MV-4-11 (cell line): Measurements from ENCODE around the gene ADISSP.

Experiments
- DNase-seq: peaks from one replicate; lab custom pipeline; 2025; lab: John Stamatoyannopoulos, UW

ADISSP gene

DNA sequence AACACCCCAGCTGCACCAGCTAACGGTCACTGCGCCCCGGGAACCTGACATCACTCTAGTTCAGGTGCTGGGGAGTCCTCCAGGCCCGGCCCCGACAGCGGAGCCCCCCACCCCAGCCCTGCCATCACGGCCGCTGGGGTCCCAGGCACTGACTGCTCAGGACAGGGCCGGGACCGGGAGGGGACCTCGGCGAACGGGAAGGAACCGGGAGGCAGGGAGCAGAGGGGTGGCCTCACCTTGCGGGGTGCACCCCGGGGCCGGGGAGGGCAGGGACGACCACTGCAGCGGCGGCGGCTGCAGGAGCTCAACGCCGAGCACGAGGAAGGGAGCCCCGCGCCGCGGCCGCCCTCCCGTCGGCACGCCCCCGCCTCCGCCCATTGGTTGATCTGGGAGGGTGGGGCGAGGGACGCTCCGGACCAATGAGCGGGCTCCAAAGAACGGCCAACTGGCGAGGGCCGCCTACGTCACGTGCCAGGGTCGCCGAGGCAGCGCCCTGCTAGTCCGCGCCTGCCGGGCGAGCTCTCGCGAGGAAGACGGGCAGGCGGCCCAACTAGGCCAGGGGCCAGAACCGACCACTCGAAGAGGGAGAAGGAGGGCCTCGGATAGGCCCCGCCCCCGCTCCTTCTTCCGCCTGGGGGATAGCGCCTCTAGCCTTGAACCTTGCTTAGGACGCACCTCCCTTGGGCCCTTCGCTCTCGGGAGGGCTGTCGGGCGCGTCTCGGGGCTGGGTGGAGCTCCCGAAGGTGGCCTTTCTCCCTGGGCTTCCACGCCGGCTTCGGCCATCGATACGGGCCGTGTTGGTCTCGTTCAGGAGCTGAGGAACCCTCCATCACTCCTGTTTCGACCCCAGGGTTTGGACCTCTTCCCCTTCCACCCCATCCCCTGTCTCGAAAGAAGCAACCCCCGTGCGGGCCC lies at the start of gene ADISSP:
TSS of gene ADISSP (minus strand) at position 327 of the 915 bp plus-strand sequence. CDS start 7,653 bp downstream, outside the sequence.
- DNase-seq = peak; percentile 98

DNA sequence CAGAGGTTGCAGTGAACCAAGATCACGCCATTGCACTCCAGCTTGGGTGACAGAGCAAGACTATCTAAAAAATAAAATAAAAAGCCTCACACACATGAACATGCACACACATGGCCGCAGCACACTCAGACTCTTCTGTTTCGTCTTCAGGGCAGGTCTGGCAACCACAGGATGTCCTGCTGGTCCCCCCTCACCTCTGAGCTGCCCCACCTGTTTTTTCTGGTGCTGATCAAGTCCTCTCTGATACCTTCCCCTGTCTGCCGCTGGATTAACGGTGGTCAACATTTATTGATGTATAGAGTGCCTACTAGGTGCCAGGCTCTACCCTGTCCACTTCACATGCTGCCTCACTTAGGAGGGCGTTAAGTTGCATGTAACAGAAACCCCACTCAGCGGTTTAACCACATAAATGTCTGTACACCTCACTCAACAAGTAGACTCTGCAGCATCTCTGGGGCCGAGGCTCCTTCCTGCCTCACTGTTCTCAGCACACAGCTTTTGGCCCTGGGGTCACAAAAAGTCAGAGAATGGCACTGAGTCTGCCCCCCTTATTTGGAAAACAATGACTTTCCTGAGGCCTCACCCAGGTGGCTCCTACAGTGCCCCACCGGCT lies 48.3 kb upstream of the ADISSP start:
- DNase-seq = no peak

DNA sequence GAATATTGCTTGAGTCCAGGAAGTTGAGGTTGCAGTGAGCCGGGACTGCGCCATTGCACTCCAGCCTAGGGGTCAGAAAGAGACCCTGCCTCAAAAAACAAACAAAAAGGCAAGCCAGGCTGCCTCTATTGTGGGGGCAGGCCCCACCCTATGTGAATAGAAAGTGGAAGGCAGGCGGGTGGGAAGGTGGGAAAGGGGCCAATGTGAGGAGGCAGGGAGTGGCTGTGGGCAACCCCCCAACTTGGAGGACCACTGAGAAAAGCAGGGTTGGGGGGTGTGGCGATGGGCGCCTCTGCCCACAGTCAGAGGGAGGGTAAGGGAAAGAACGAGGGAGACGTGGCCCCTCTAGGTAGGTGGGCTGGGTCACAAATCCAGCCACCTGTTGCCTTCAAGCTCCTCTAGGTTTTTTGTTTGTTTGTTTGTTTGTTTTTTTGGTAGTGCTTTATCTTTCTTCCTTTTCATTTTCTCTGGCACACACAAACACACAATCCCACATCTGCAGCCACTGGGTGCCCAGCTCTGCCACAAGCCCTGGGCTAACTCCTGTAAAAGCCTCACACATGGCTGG lies 47.5 kb upstream of the ADISSP start:
- no peak for DNase-seq

DNA sequence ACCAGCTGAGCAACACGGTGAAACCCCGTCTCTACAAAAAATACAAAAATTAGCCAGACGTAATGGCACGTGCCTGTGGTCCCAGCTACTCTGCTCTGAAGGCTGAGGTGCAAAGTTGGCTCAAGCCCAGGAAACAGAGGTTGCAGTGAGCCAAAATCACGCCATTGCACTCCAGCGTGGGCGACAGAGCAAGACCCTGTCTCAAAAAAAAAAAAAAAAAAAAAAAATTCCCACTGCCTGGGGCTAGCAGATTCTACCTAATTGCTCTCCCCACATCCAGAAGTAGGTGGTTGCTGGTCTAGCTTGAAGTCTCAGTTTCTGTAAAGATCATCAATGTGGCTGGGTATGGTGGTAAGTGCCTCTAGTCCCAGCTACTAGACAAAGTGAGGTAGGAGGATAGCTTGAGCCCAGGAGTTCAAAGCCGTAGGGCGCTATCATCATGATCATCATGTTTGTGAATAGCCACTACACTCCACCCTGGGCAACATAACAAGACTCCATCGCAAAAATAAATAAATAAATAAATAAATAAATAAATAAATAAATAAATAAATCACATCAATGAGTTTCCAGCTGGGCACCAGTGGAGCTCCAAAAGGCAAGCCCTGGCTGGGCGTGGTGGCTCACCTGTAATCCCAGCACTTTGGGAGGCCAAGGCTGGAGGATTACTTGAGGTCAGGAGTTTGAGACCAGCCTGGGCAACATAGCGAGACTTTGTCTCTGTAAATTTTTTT lies 46.5 kb upstream of the ADISSP start:
- DNase-seq = no peak

DNA sequence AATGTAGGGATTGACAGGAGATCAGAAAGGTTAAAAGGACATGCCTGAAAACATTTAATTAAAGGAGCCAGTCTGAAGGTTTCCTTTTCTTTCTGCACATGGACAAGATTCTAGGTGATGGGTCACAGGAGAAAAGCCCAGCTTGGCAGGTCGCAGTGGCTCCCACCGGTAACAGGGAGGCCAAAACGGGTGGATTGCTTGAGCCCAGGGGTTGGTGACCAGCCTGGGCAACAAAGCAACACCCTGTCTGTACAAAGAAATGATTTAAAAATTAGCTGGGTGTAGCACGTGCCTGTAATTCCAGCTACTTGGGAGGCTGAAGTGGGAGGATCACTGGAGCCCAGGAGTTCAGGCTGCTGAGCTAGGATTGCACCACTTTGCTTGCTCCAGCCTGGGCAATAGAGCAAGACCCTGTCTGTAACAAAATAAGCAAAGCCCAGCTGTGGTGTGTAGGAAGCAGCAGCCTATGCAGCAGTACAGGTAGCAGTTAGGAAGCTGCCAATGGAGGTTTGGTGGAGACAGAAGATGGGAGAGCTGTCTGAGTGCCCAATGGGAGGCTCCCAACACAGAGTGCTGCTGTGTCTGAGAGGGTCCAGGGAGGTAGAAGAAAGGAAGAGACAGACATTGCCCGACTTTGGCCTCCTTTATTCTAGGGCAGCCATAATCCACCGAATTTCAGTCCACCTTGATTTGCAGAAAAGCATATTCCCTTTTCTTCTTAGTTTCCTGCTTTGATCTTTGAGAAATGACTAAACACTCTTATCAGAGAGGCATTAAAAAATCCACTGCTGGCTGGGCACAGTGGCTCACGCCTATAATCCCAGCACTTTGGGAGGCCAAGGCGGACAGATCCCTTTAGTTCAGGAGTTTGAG lies 45.7 kb upstream of the ADISSP start:
- no peak for DNase-seq

DNA sequence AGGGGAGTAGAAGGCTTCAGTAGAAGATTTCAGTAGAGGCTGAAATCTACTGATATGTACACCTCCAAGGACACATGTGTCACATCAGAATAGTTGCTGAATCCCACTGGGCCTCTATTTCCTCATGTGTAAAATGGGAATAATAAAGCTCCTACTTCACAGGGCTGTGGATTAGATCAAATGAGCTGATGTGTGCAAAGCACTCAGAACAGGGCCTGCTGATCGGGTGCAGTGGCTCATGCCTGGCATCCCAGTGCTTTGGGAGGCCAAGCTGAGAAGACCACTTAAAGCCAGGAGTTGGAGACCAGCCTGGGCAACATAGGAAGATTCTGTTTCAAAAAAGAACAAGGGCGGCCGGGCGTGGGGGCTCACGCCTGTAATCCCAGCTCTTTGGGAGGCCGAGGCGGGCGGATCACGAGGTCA lies 44.7 kb upstream of the ADISSP start:
- no peak for DNase-seq

DNA sequence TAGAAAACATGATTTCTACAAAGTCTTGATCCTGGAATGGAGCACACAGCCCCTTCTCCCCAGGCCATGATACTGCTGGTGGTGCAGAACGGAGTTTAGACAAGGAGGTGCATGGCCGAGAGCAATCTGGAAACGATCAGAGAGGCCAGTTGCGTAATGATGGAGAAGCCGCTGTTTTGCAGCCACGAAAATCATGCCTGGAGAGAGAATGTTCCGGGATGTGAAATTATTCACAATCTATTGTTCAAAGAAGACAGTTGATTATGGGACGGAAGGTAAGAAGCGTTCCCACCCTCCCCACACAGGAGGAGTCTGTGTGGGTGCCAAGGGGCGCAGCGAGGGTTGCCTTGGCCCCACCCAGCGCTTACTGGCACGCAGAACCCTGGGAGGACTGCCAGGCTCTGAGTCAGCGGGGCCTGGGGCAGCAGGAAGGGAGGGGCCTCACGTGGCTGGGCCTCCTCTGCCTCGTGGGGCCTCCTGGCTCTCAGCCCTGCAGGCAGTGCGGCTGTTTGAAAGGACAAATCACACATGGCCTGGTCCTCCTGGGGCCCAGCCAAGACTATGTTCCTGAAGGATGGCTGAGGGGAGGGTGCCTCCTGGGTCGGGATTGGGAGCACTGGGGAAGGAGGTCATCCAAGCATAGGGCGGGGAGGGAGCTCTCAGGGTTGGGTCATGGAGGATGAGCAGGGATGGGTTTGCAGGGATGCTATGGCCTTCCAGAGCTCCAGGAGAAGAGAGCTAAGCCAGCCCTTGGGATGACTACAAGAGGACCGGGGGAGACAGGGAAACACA lies 44.1 kb upstream of the ADISSP start:
- peak; percentile 84 for DNase-seq

DNA sequence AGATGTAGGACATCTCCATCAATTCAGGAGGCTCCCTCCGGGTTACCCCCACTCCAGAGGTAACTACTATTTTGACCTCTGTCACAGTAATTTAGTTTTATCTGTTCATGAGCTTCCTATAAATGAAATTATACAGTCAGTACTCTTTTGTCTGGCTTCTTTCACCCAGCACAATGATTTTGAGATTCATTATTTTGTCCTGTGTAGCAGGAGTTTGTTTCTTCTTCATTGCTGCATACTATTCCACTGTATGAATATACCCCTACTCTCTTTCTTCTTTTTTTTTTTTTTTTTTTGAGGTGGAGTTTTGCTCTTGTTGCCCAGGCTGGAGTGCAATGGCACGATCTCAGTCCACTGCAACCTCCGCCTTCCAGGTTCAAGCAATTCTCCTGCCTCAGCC lies 41.0 kb upstream of the ADISSP start:
- DNase-seq = no peak

DNA sequence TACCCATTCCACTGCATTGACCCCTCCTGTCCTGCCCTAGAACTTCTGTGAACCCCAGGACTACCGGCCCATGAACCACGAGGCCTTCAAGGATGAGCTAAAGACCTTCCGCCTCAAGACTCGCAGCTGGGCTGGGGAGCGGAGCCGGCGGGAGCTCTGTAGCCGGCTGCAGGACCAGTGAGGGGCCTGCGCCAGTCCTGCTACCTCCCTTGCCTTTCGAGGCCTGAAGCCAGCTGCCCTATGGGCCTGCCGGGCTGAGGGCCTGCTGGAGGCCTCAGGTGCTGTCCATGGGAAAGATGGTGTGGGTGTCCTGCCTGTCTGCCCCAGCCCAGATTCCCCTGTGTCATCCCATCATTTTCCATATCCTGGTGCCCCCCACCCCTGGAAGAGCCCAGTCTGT lies 37.2 kb upstream of the ADISSP start:
- DNase-seq = no peak

DNA sequence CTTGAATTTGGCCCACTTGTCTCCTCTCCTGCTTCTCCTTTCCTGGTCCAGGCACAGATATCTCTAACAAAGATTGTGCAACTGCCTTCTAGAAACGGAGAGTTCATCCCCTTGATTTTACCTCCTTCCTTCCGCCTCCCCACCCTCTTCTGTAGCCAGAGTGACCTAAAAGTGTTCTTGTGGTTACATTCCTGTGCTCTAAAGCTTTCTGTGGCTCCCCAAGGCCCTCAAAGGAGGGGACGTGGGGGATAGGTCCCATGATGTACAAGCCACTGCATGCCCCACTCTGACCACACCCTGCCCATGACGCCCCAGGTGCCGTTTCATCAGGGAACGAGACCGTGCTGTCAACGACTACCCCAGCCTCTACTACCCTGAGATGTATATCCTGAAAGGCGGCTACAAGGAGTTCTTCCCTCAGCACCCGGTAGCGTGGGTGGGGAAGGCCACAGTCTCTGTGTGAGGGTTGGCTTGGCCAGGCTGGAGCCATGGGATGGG lies 36.8 kb upstream of the ADISSP start:
- DNase-seq = peak; percentile 70

DNA sequence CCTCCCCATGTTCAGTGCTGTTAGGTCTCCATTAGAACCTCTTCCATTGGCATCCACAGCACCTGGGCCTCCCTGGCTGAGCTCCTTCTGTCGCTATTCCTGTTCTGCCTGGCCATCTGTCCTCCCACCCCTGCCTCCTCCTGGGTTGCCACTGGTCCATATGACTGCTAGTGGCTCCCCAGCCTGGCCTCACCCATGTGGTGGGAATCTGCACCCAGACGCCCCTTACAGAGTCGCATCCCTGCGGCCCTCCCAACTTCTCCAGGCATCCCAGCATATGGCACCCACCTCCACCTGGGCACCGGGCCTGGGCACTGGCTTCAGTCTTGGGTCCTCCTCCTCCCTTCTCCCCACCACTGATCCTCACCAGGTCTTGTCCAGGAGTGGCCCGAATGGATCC lies 36.3 kb upstream of the ADISSP start:
- no peak for DNase-seq

DNA sequence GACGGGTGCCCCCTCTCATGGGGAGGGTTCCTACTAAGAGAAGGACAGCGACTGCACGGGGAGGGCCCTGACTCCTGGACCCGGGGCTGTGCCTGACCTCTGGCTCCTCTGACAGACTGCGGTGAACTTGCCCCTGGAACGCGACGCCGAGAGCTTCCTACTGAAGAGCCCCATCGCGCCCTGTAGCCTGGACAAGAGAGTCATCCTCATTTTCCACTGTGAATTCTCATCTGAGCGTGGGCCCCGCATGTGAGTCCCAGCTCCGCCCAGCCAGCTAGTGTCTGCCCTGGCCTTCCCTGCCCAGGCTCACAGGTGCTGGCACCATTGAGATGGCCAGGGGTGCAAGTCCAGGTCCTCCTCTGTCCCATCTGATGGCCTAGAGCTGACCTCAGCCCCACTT lies 35.7 kb upstream of the ADISSP start:
- no peak for DNase-seq

DNA sequence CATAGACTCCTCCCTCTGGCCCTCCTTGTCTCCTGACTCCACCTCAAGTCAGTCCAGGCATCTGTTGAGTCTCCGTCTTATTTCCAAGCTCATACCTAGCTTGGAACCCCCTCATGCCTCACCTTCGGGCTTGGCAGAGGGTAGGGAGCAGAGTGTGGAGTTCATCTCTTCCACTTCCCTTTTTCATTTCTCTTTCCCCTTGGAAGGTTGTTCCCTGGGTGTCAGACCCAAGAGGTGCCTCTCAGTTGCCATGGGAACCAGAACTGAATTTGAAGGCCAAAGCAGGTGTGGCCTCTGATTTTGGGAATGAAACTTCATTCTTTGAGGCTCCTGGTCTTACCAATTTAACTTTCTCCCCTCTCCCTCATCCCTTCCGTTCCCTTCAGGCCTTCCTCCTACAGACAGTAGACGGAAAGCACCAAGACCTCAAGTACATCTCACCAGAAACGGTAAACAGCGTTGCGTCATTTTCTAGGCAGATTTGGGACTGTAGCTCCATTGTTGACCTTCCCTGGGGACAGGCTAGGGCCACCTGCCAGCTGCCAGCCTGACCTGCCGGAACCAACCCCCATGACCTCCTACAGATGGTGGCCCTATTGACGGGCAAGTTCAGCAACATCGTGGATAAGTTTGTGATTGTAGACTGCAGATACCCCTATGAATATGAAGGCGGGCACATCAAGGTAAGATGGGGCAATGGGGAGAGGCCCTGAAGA lies 35.1 kb upstream of the ADISSP start:
- no peak for DNase-seq

DNA sequence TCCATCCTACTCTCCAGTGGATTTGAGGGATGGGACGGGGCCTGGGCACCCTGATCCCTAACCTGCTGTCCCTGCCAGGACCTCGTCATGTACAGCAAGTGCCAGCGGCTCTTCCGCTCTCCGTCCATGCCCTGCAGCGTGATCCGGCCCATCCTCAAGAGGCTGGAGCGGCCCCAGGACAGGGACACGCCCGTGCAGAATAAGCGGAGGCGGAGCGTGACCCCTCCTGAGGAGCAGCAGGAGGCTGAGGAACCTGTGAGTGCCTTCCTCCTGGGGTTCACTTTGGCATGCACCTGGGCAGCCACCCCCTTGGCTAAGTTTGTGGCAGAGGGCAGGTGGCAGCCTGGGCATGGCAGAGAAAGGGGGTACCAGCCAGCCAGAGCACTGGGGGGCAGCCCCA lies 34.3 kb upstream of the ADISSP start:
- DNase-seq = no peak

DNA sequence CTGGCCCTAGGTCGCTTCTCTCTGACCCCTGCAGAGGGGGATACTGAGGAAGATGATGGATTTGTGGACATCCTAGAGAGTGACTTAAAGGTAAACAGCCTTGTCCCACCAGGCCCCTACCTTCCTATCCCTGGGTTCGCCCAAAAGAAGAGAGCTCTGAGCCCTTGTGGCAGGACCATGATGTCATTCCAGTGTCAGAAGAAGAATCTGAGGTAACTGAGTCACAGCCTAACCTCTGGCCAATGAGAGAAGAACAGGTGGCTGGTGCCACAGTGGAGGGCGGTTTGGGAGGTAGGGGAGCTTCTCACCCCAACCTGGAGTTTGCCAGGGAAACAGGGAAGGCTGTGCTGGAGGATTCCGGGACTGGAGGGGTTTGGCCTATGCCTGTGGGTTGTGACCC lies 33.7 kb upstream of the ADISSP start:
- no peak for DNase-seq

DNA sequence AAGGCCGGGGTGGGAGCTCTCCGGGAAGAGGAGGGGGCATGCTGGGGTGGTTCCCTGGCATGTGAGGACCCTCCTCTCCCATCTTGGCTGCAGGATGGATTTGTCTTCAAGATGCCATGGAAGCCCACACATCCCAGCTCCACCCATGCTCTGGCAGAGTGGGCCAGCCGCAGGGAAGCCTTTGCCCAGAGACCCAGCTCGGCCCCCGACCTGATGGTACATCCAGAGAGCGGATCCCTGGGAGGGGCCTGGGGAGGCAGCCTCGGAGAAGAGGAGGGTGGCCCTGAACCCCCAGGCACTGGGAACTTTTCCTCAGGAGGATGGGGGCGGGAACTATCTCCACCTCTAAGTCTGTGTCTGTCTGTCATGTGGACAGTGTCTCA lies 33.3 kb upstream of the ADISSP start:
- DNase-seq = no peak

DNA sequence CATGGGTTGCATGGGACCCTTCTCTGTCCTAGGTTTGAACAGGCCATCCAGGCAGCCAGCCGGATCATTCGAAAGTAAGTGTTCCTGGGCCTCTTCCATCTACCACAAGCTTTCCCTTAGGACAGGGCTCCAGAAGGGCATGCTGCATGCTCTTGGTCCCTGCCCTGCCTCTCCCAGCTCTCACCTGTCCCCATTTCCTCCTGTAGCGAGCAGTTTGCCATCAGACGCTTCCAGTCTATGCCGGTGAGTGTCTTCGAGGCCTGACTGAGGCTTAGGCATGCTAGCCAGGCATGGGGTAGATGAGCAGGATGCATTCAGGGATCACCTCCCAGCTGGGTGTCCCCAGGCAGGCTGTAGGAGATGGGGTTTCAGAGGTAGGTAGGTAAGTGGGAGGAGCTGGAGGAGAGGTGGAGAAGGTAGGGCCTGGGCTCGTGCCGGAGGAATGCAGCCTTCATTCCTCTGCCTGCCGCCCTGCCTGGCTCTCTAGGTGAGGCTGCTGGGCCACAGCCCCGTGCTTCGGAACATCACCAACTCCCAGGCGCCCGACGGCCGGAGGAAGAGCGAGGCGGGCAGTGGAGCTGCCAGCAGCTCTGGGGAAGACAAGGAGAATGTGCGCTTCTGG lies 32.8 kb upstream of the ADISSP start:
- no peak for DNase-seq

DNA sequence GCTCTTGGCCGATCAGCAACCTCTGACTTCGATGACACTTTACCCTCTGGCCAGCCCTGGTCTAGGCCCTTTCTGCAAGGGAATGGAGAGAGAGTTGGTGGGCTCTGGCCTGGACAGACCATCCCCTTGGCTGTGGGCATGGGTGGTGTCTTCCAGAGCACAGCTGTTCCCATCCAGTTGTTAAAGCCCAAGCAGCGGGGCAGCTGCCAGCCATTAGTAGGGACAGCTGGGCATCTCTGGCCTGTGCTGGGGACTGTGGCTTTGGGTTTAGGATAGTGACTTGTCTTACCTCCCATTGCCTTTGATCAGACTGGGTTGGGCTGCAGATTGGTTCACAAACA lies 31.3 kb upstream of the ADISSP start:
- no peak for DNase-seq

DNA sequence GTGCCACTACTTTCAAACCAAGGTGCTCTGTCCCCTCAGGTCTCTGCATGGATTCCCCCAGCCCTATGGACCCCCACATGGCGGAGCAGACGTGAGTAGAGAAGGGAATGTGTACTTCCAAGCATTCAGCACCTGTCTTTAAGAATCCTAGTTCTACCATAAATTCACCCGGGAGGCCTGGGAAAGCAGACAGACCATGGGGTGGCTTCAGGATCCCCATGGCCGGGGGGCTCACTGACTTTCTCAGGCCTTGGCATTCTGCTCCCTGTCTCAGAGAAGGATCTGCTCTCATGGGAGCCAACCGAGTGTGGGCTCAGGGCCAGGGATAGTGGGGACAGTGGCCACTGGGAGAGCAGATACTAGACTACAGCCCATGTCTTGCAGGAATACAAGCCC lies 30.8 kb upstream of the ADISSP start:
- no peak for DNase-seq
